ENCODE measurements around the gene TOM1L1. TPM values are rescaled to one million over a fixed set of nuclear protein-coding genes. Genes with fewer than 3 reads are reported as not detected.

TOM1L1 gene
- total RNA-seq, 1 experiment from 2014 or later, result 44.6 TPM

DNA sequence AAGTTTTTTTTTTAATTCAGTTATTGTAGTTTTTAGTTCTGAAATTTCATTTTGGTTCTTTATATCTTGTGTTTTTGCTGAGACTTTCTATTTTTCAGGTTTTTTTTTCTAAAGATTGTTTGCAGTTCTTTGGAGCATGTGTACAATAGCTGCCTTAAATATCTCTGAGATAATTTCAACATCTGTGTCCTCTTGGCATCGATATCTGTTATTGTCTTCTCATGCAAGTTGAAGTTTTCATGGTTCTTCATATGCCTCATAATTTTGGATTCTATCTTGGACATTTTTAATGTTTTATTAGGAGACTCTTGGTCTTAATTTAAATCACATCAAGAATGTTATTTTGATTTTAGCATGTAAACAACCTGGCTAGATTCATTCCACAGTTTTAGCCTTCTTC lies 45.0 kb downstream of the TOM1L1 start:
- Histone ChIP-seq H4K91ac (ENCODE audit: insufficient read length, low read depth, low read length) (no peak overlapping the region), H2BK120ac (ENCODE audit: low read depth, low read length, poor library complexity, severe bottlenecking) (no peak overlapping the region), H3K4ac (ENCODE audit: low read depth, low read length) (no peak overlapping the region), H3K79me2 (ENCODE audit: insufficient read depth, low read length) (no peaks in the 10 kb centered on the region), H3K23me2 (ENCODE audit: insufficient read length, low read depth, low read length, poor library complexity, severe bottlenecking) (no peaks in the 10 kb centered on the region), H2AFZ (ENCODE audit: low read length) (no peak overlapping the region), H2BK5ac (ENCODE audit: insufficient read length, low read length) (no peak overlapping the region), H3K4me1 (ENCODE audit: insufficient read depth, low read length) (no peaks in the 10 kb centered on the region), H3K9ac (ENCODE audit: extremely low read depth, insufficient read length, low read length) (no peak overlapping the region), H3K27ac (ENCODE audit: insufficient read length, low read depth, low read length) (no peak overlapping the region), H2BK15ac (ENCODE audit: low read depth, low read length) (no peak overlapping the region), H4K5ac (ENCODE audit: insufficient read length, low read depth, low read length) (no peak overlapping the region), H2AK5ac (ENCODE audit: insufficient read length, low read length) (no peak overlapping the region), H3K23ac (ENCODE audit: insufficient read length, low read depth, low read length) (no peak overlapping the region), H3T11ph (ENCODE audit: low read length) (no peak overlapping the region), H4K8ac (replicated peaks; ENCODE audit: insufficient read length, low read depth, low read length) (no peak overlapping the region), H2BK20ac (ENCODE audit: low read depth, low read length, poor library complexity, severe bottlenecking) (no peak overlapping the region), H3K4me2 (ENCODE audit: insufficient read depth, insufficient read length, low read length) (no peak overlapping the region), H3K79me1 (ENCODE audit: insufficient read depth, low read depth, low read length, poor library complexity, severe bottlenecking) (no peaks in the 10 kb centered on the region), H3K18ac (ENCODE audit: insufficient read length, low read depth, low read length) (no peak overlapping the region), H3K9me3 (ENCODE audit: control insufficient read depth, low read depth, low read length) (no peaks in the 10 kb centered on the region), H4K20me1 (ENCODE audit: control insufficient read depth, insufficient read depth, insufficient read length) (no peaks in the 10 kb centered on the region), H3K56ac (ENCODE audit: insufficient read length, low read depth, low read length) (no peak overlapping the region), H2BK12ac (ENCODE audit: insufficient read length, low read depth, low read length) (no peak overlapping the region), H3K27me3 (ENCODE audit: insufficient read depth, low read length) (no peaks in the 10 kb centered on the region), H3K14ac (ENCODE audit: insufficient read depth, low read length) (no peak overlapping the region)
- Mint-ChIP-seq H3K27me3 (ENCODE audit: low read depth) (no peaks in the 10 kb centered on the region), H3K27ac (peak overlapping the region in 1 of 3 experiments; percentile 27; a peak in 1 of 7 replicates), H3K4me1 (no peaks in the 10 kb centered on the region), H3K9me3 (no peaks in the 10 kb centered on the region), H3K4me3 (no peak overlapping the region), H3K36me3 (ENCODE audit: insufficient read depth in 1 of 3, low read depth in 3 of 3) (peaks cover 19 to 45% (median 43%) of the 10 kb centered on the region in 3 experiments; a peak in 6 of 7 replicates)
- no peak for DNase-seq
- WGBS (ENCODE audit: extremely low coverage, insufficient read length, low lambda C conversion rate), result no CpG with 5 or more reads among the region's 1 CpG
- TF ChIP-seq, protein P1, sequence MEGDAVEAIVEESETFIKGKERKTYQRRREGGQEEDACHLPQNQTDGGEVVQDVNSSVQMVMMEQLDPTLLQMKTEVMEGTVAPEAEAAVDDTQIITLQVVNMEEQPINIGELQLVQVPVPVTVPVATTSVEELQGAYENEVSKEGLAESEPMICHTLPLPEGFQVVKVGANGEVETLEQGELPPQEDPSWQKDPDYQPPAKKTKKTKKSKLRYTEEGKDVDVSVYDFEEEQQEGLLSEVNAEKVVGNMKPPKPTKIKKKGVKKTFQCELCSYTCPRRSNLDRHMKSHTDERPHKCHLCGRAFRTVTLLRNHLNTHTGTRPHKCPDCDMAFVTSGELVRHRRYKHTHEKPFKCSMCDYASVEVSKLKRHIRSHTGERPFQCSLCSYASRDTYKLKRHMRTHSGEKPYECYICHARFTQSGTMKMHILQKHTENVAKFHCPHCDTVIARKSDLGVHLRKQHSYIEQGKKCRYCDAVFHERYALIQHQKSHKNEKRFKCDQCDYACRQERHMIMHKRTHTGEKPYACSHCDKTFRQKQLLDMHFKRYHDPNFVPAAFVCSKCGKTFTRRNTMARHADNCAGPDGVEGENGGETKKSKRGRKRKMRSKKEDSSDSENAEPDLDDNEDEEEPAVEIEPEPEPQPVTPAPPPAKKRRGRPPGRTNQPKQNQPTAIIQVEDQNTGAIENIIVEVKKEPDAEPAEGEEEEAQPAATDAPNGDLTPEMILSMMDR (conservative IDR thresholded peaks at IDR 0.05), result no peak
